Nucleus accumbens (tissue), 56 donors: Measurements from ENCODE around the gene CHL1.

Experiments used
- DNase-seq, 56 donors: peaks; one replicate each; lab custom pipeline; 2025; lab: John Stamatoyannopoulos, UW

The CHL1 gene

GRCh38 chr3:454986-455385, 258.4 kb downstream of the CHL1 start:
- DNase-seq: no peak

DNA sequence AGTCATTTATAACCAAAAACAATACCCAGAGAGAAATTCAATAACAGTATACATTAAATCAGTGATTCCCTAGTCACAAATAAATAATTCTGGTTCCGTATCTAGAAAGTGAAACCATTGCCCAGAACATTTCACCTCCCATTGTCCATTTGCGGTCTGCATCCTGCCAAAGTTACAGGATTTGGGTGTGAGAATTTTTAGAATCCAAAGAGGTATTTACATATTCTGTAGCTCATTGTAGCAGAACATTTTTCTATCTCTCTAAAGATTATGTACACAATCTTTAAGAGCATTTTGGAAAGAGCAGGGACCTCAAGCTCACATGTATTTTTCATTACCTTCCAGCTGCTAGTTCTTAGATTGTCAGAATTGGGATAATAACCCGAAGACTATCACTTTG, 261.6 kb downstream of the CHL1 start:
- DNase-seq: no peak

- peak in 2 of 56 donors; percentile 1 to 9 for DNase-seq
These were observed 262.2 kb downstream of the CHL1 start for GRCh38 chr3:458653-459310.
